AG10803 (cell line): Measurements from ENCODE around the gene POLD2.

Experiments
- DNase-seq: peaks from one replicate; pipeline ENCODE4 v3.0.0; 2010; ENCODE audit warnings: low read depth
- H3K4me3 ChIP-seq: 2 replicates; pipeline ENCODE4 v1.5.1; 2011; ENCODE audit warnings: mild to moderate bottlenecking, low read length, control low read depth
- CTCF ChIP-seq: conservative IDR thresholded peaks from 2 replicates; pipeline ENCODE4 v1.5.1; 2011; ENCODE audit warnings: mild to moderate bottlenecking, low read length, control low read depth, inconsistent platforms

Gene POLD2

GRCh38 chr7:44079331-44080021 lies 43.9 kb downstream of the POLD2 start:
- no peak for DNase-seq
- H3K4me3 ChIP-seq, result no peak overlapping the region
- TF ChIP-seq CTCF, result no peak

GRCh38 chr7:44078521-44078920 lies 44.8 kb downstream of the POLD2 start:
- H3K4me3 ChIP-seq, result no peak overlapping the region
- no peak for DNase-seq
- TF ChIP-seq CTCF, result no peak

- DNase-seq, result no peak
- TF ChIP-seq CTCF, result no peak
- H3K4me3 ChIP-seq, result no peak overlapping the region
Measured at GRCh38 chr7:44077681-44078091, 45.7 kb downstream of the POLD2 start.

GRCh38 chr7:44077061-44077460 lies 46.3 kb downstream of the POLD2 start:
- no peak for TF ChIP-seq CTCF
- H3K4me3 ChIP-seq, result no peak overlapping the region
- no peak for DNase-seq

- DNase-seq, result no peak
- no peak for TF ChIP-seq CTCF
Measured at GRCh38 chr7:44076101-44076895, 47.0 kb downstream of the POLD2 start.

GRCh38 chr7:44075296-44076075 lies 47.9 kb downstream of the POLD2 start:
- no peak for TF ChIP-seq CTCF
- no peak for DNase-seq
- H3K4me3 ChIP-seq, result no peak overlapping the region

More at GRCh38 chr7:44076101-44076895, 47.0 kb downstream of the POLD2 start:
- H3K4me3 ChIP-seq, result no peak overlapping the region
